WTC11 (cell line): Measurements from ENCODE around the gene HHEX. TPM values are rescaled to one million over a fixed set of nuclear protein-coding genes. Genes with fewer than 3 reads are reported as not detected.

ENCODE experiments used
- ATAC-seq: fragments of 200-7000 bp; cut with Tn5 transposase; 2 replicates; pipeline ENCODE4 v1.10.0; 2021; ENCODE audit warnings: mild to moderate bottlenecking, moderate library complexity
- CTCF ChIA-PET: fragments of 300-600 bp; sonication (Branson Sonifier 250); formaldehyde crosslinking; loops from one replicate; lab custom pipeline; 2021; ENCODE audit warnings: antibody characterized with exemption; lab: Charles Lee
- POLR2A ChIA-PET: fragments of 350-600 bp; sonication (Branson Sonifier 250); formaldehyde crosslinking; loops from one replicate; lab custom pipeline; 2021; ENCODE audit warnings: antibody characterized with exemption; lab: Charles Lee
- DNase-seq: peaks from one replicate; pipeline ENCODE4 v3.0.0; 2021; ENCODE audit warnings: low spot score
- H3K27ac Mint-ChIP-seq: 2 replicates; pipeline ENCODE4 v1.8.0; 2021; ENCODE audit warnings: mixed read lengths
- H3K27me3 Mint-ChIP-seq: 2 replicates; pipeline ENCODE4 v1.8.0; 2021; ENCODE audit warnings: low read depth, mild to moderate bottlenecking, moderate library complexity, mixed read lengths
- H3K36me3 Mint-ChIP-seq: 2 replicates; pipeline ENCODE4 v1.8.0; 2021; ENCODE audit warnings: mixed read lengths
- H3K4me1 Mint-ChIP-seq: 2 replicates; pipeline ENCODE4 v1.8.0; 2022; ENCODE audit warnings: mixed read lengths
- H3K4me3 Mint-ChIP-seq: 2 replicates; pipeline ENCODE4 v1.8.0; 2021; ENCODE audit warnings: mild to moderate bottlenecking, moderate library complexity, mixed read lengths
- H3K9me3 Mint-ChIP-seq: 2 replicates; pipeline ENCODE4 v1.8.0; 2021; ENCODE audit warnings: mixed read lengths
- ARID4B ChIP-seq: sonication (generic); formaldehyde crosslinking; IDR thresholded peaks from 2 replicates; pipeline ENCODE4 v1.8.0; 2023; ENCODE audit warnings: missing genetic modification reagents, mild to moderate bottlenecking, borderline replicate concordance
- ELF4 ChIP-seq: sonication (generic); formaldehyde crosslinking; IDR thresholded peaks from 2 replicates; pipeline ENCODE4 v1.8.1; 2022; ENCODE audit warnings: low read depth, mild to moderate bottlenecking, moderate library complexity, missing genetic modification reagents
- GABPB1 ChIP-seq: sonication (generic); formaldehyde crosslinking; IDR thresholded peaks from 2 replicates; pipeline ENCODE4 v1.8.1; 2023; ENCODE audit warnings: mild to moderate bottlenecking, missing genetic modification reagents
- HMGXB4 ChIP-seq: sonication (generic); formaldehyde crosslinking; IDR thresholded peaks from 2 replicates; pipeline ENCODE4 v1.8.1; 2023; ENCODE audit warnings: mild to moderate bottlenecking, moderate library complexity, missing genetic modification reagents
- NFATC4 ChIP-seq: fragments of 250-450 bp; sonication (Bioruptor Pico); IDR thresholded peaks from 2 replicates; pipeline ENCODE4 v1.9.0; 2021; ENCODE audit warnings: mild to moderate bottlenecking
- NR1H2 ChIP-seq: sonication (generic); formaldehyde crosslinking; IDR thresholded peaks from 2 replicates; pipeline ENCODE4 v1.9.0; 2021; ENCODE audit warnings: mild to moderate bottlenecking, moderate library complexity, missing genetic modification reagents
- NR2C2 ChIP-seq: sonication (generic); formaldehyde crosslinking; IDR thresholded peaks from 2 replicates; pipeline ENCODE4 v1.8.0; 2022; ENCODE audit warnings: mild to moderate bottlenecking, missing genetic modification reagents
- NR3C1 ChIP-seq: sonication (generic); formaldehyde crosslinking; conservative IDR thresholded peaks from 2 replicates; pipeline ENCODE4 v1.8.1; 2023; ENCODE audit warnings: low read depth, mild to moderate bottlenecking, missing genetic modification reagents
- PRRX2 ChIP-seq: fragments of 250-450 bp; sonication (Bioruptor Pico); IDR thresholded peaks from 2 replicates; pipeline ENCODE4 v1.8.0; 2021; ENCODE audit warnings: mild to moderate bottlenecking
- TCF7 ChIP-seq: sonication (generic); formaldehyde crosslinking; IDR thresholded peaks from 2 replicates; pipeline ENCODE4 v1.8.0; 2022; ENCODE audit warnings: mild to moderate bottlenecking, low read depth, missing genetic modification reagents, moderate library complexity
- ZBTB21 ChIP-seq: sonication (generic); formaldehyde crosslinking; IDR thresholded peaks from 2 replicates; pipeline ENCODE4 v1.8.1; 2023; ENCODE audit warnings: mild to moderate bottlenecking, missing genetic modification reagents, borderline replicate concordance
- total RNA-seq: library from RNA; stranded (reverse); gene quantifications from 3 replicates; pipeline ENCODE4 v1.2.3, GENCODE V29; 2021
- TF ChIP-seq, protein P1 (sequence below): sonication (generic); formaldehyde crosslinking; IDR thresholded peaks from 2 replicates; pipeline ENCODE4 v1.8.0; 2022; ENCODE audit warnings: mild to moderate bottlenecking, missing genetic modification reagents

Gene HHEX
- total RNA-seq, 1 experiment from 2014 or later, result 4.5 TPM

DNA sequence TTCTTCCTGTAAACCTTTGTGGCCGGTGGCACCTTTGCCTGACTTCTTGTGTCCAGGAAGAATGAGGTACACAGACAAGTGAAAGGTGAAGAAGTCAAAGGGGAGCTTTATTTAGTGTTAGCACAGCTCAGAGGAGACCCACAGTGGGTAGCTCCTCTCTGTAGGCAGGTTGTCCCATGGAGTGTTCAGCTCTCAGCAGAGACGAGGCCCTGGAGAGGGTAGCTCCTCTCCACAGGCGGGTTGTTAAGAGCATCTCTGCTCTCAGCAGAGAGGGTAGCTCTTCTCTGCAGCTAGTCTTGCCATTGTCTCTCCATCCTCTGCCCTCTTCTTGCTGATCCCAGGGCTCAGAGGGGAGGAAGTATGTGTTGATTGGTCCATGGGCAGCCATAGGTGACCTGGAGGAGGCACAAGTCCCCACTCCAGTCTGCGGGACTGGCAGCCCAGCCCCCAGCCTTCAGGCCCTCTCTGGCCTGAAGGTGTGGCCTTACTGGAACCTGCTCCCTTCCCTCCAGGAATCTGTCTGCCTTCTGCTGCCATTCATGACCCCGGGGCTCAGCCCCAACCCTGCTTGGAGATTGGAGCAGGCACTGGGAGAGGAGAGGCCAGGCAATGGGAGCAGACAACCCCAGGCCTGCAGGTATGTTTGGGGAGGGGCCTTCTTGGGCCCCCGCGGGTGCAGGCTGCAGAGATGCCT lies 24.5 kb downstream of the HHEX start:
- Mint-ChIP-seq H3K27ac (no peak overlapping the region), H3K36me3 (peaks cover 3% of the 10 kb centered on the region), H3K4me1 (no peaks in the 10 kb centered on the region), H3K4me3 (no peak overlapping the region), H3K9me3 (peaks cover 7% of the 10 kb centered on the region; the same call in 1 of the 2 replicates), H3K27me3 (peaks cover 4% of the 10 kb centered on the region; the same call in 1 of the 2 replicates)
- ATAC-seq (no peak), DNase-seq (no peak)
- no peak for TF ChIP-seq NFATC4 (CRISPR knock-in tag)
- no peak for TF ChIP-seq TCF7 (CRISPR knock-in tag)
- TF ChIP-seq HMGXB4 (CRISPR knock-in tag), result no peak
- TF ChIP-seq NR1H2 (CRISPR knock-in tag), result no peak
- ChIA-PET POLR2A (no interaction called here), CTCF (no interaction called here)

DNA sequence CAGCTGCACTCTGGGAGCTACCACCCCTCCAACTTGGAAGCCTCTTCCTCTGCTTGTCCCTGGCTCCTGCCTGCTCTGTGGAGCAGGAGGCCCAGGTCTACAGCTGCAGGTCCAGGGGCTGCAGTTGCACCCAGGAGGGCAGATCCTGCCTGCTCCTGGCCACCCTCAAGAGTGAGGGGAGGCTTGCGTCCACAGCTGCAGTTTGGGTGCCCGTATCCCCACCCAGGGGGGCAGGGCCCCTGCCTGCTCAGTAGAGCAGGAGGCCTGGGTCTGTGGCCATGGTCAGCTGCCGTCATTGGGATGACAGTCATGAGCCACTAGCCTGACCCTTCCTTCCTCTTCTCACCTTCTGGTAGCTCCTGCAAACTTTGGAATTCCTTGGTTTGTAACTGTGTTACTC lies 25.1 kb downstream of the HHEX start:
- ChIA-PET CTCF (no interaction called here), POLR2A (no interaction called here)
- H3K4me1 Mint-ChIP-seq, result no peaks in the 10 kb centered on the region
- TF ChIP-seq NR3C1 (CRISPR knock-in tag) (no peak), ZBTB21 (no peak), ELF4 (CRISPR knock-in tag) (no peak), ARID4B (CRISPR knock-in tag) (no peak), GABPB1 (CRISPR knock-in tag) (no peak), PRRX2 (CRISPR knock-in tag) (no peak), NR1H2 (CRISPR knock-in tag) (no peak), NR2C2 (CRISPR knock-in tag) (no peak)
- TF ChIP-seq, protein P1, sequence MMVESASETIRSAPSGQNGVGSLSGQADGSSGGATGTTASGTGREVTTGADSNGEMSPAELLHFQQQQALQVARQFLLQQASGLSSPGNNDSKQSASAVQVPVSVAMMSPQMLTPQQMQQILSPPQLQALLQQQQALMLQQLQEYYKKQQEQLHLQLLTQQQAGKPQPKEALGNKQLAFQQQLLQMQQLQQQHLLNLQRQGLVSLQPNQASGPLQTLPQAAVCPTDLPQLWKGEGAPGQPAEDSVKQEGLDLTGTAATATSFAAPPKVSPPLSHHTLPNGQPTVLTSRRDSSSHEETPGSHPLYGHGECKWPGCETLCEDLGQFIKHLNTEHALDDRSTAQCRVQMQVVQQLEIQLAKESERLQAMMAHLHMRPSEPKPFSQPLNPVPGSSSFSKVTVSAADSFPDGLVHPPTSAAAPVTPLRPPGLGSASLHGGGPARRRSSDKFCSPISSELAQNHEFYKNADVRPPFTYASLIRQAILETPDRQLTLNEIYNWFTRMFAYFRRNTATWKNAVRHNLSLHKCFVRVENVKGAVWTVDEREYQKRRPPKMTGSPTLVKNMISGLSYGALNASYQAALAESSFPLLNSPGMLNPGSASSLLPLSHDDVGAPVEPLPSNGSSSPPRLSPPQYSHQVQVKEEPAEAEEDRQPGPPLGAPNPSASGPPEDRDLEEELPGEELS (CRISPR knock-in tag), result no peak
- ATAC-seq (no peak), DNase-seq (no peak)
- peaks cover 7% of the 10 kb centered on the region; the same call in 1 of the 2 replicates for H3K9me3 Mint-ChIP-seq
- peaks cover 3% of the 10 kb centered on the region for H3K36me3 Mint-ChIP-seq
- H3K27me3 Mint-ChIP-seq, result peaks cover 2% of the 10 kb centered on the region; the same call in 1 of the 2 replicates
- no peak overlapping the region for H3K4me3 Mint-ChIP-seq
- no peak overlapping the region for H3K27ac Mint-ChIP-seq
